Loucy (cell line): ENCODE data around the gene SDF4.

Source experiments
- H2AFZ ChIP-seq: fragments of 200-600 bp; sonication (generic); 2 replicates; pipeline ENCODE4 v1.6.0; 2016; ENCODE audit warnings: antibody characterized with exemption, mild to moderate bottlenecking, low read length, moderate library complexity
- H3F3A ChIP-seq: fragments of 200-600 bp; 2 replicates; pipeline ENCODE4 v1.6.0; 2016; ENCODE audit warnings: antibody characterized with exemption, low read depth, mild to moderate bottlenecking
- H3K27me3 ChIP-seq: fragments of 200-600 bp; sonication (generic); 2 replicates; pipeline ENCODE4 v1.6.1; 2014; ENCODE audit warnings: low read length, mild to moderate bottlenecking; ENCODE audit not compliant: insufficient read depth, poor library complexity, severe bottlenecking
- H3K36me3 ChIP-seq: fragments of 200-600 bp; sonication (generic); 2 replicates; pipeline ENCODE4 v1.6.1; 2016; ENCODE audit warnings: low read length; ENCODE audit not compliant: insufficient read depth
- H3K4me1 ChIP-seq: fragments of 200-600 bp; sonication (generic); 2 replicates; pipeline ENCODE4 v1.5.1; 2014; ENCODE audit warnings: low read length, mild to moderate bottlenecking; ENCODE audit not compliant: insufficient read depth, poor library complexity, severe bottlenecking
- H3K4me2 ChIP-seq: fragments of 200-600 bp; sonication (generic); 2 replicates; pipeline ENCODE4 v1.6.0; 2014; ENCODE audit warnings: antibody characterized with exemption, low read length, low read depth, mild to moderate bottlenecking; ENCODE audit not compliant: poor library complexity, severe bottlenecking
- H3K4me3 ChIP-seq: fragments of 200-600 bp; sonication (generic); 2 replicates; pipeline ENCODE4 v1.5.1; 2014; ENCODE audit warnings: low read length, mild to moderate bottlenecking, mixed read lengths; ENCODE audit not compliant: poor library complexity, severe bottlenecking
- H3K79me2 ChIP-seq: fragments of 200-600 bp; sonication (generic); 2 replicates; pipeline ENCODE4 v1.6.1; 2014; ENCODE audit warnings: low read length; ENCODE audit not compliant: insufficient read depth
- H3K9ac ChIP-seq: fragments of 200-600 bp; sonication (generic); 2 replicates; pipeline ENCODE4 v1.6.0; 2014; ENCODE audit warnings: mild to moderate bottlenecking, low read depth, low read length, moderate library complexity; ENCODE audit not compliant: poor library complexity, severe bottlenecking
- H3K9me2 ChIP-seq: fragments of 200-600 bp; sonication (generic); replicated peaks from 2 replicates; pipeline ENCODE4 v1.6.1; 2016; ENCODE audit warnings: low read depth, low read length, mixed read lengths
- H3K9me3 ChIP-seq: fragments of 200-600 bp; sonication (generic); 2 replicates; pipeline ENCODE4 v1.6.1; 2014; ENCODE audit warnings: mild to moderate bottlenecking, antibody characterized with exemption, low read length, low read depth; ENCODE audit not compliant: insufficient read depth
- H4K20me1 ChIP-seq: fragments of 200-600 bp; sonication (generic); 2 replicates; pipeline ENCODE4 v1.6.0; 2014; ENCODE audit warnings: antibody characterized with exemption, low read length, mild to moderate bottlenecking; ENCODE audit not compliant: insufficient read depth, poor library complexity, severe bottlenecking
- CTCF ChIP-seq: fragments of 200-600 bp; sonication (generic); conservative IDR thresholded peaks from 2 replicates; pipeline ENCODE4 v1.5.1; 2014; ENCODE audit warnings: mild to moderate bottlenecking, antibody characterized with exemption, low read length
- EZH2phosphoT487 ChIP-seq: fragments of 200-600 bp; IDR thresholded peaks from 2 replicates; pipeline ENCODE4 v1.6.1; 2018; ENCODE audit warnings: antibody characterized with exemption, mild to moderate bottlenecking, moderate library complexity, borderline replicate concordance

Gene SDF4

DNA sequence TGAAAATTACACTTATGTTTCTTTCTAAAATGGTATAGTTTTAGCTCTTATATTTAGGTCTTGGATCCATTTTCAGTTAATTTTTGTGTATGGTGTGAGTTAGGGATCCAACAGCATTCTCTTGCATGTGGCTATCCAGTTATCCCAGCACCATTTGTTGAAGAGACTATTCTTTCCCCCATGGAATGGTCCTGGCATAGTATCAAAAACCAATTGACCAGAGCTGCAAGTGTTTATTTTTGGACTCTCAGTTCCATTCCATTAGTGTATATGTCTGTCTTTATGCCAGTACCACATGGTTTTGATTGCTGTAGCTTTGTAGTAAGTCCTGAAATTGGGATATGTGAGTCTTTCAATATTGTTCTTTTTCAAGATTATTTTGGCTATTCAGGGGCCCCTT lies 43.9 kb downstream of the SDF4 start:
- Histone ChIP-seq H3K9me2 (no peaks in the 10 kb centered on the region), H3K36me3 (no peaks in the 10 kb centered on the region), H3K4me3 (no peak overlapping the region), H2AFZ (no peak overlapping the region), H3K4me2 (no peak overlapping the region), H3K9me3 (no peaks in the 10 kb centered on the region), H3K9ac (no peak overlapping the region), H4K20me1 (no peaks in the 10 kb centered on the region), H3F3A (no peaks in the 10 kb centered on the region), H3K4me1 (no peaks in the 10 kb centered on the region), H3K27me3 (no peaks in the 10 kb centered on the region), H3K79me2 (no peaks in the 10 kb centered on the region)
- no peak for TF ChIP-seq CTCF
- no peak for TF ChIP-seq EZH2phosphoT487

DNA sequence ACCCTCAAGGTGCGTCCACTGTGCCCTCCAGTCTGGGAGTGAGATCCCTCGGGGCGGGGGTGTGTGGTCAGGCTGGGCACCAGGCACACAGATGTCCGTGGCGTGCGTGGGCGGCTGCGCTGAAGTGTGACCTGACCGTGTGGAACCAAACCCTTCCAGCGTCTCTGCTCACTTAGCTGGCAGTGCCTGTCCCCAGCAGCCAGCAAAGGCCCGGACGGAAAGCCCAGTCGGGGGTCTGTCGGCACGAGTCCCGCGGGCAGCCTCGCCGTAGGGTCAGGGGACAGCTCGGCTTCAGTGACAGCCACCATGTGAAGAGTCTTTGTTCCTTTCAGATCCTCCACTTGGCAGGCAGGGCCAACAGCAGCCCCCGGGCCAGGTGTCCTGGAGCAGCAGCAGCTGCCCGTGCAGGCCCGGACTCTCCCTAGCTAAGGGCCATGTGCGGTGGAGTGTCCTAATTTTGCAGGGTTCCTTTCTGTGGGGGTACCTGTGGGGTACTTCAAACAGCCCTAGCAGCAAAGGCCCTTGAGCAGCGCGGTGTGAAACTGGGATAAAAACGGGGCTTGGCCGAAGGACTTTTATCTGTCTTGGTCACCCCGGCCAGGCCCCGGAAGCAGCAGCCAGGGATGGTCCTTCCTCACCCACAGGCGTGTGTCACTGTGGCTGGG lies 46.6 kb downstream of the SDF4 start:
- Histone ChIP-seq H3K36me3 (no peaks in the 10 kb centered on the region), H4K20me1 (no peaks in the 10 kb centered on the region), H3K4me2 (no peak overlapping the region), H3K9me3 (no peaks in the 10 kb centered on the region), H3K27me3 (no peaks in the 10 kb centered on the region), H3K9me2 (no peaks in the 10 kb centered on the region), H3K4me3 (no peak overlapping the region), H3K9ac (no peak overlapping the region), H3K79me2 (no peaks in the 10 kb centered on the region), H3K4me1 (no peaks in the 10 kb centered on the region), H3F3A (no peaks in the 10 kb centered on the region), H2AFZ (no peak overlapping the region)
- TF ChIP-seq CTCF (no peak), EZH2phosphoT487 (no peak)

DNA sequence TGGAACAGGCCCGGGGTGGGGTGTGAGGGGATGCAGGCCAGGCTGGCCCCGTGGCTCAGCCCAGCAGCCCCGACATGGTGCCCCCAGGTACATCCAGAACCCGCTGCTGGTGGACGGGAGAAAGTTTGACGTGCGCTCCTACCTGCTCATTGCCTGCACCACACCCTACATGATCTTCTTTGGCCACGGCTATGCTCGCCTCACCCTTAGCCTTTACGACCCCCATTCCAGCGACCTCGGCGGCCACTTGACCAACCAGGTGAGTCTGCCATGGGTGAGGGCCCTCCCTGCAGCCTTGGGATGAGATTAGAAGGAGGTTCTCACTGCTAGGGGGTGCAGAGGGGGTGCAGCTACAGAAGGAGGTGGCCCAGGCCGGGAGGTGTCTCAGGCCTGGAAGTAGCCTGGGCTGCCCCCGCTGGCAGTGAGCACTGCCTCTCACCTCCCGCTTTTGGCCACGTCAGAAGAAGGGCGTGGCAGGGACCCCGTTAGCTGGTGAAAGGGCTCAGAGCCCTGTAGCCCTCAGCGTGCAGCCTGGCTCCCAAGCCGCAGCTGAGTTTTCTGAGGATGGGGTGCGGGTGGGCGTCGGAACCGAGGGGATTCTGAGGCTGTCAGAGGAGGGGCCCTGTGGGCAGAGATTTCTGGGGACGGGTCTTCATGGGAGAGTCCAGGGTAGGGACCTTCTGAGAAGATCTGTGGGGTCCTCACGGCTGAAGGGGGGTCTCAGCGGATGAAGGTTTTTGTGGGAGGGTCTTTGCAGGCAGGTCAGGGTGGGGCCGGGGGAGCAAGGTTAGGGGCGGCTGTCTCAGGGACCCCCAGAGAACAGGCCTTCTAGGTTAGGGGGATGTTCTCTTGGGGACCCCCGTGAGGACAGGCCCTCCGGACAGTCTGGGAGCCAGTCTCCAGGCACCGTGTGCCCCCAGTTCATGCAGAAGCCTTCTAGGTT lies 47.7 kb downstream of the SDF4 start:
- H3K4me3 ChIP-seq: no peak overlapping the region
- H3K79me2 ChIP-seq: no peaks in the 10 kb centered on the region
- H3K9me2 ChIP-seq: no peaks in the 10 kb centered on the region
- no peaks in the 10 kb centered on the region for H3F3A ChIP-seq
- no peak overlapping the region for H3K4me2 ChIP-seq
- H3K9me3 ChIP-seq: no peaks in the 10 kb centered on the region
- H3K9ac ChIP-seq: no peak overlapping the region
- no peaks in the 10 kb centered on the region for H3K4me1 ChIP-seq
- TF ChIP-seq EZH2phosphoT487 (no peak), CTCF (no peak)
- H3K27me3 ChIP-seq: no peaks in the 10 kb centered on the region
- H4K20me1 ChIP-seq: no peaks in the 10 kb centered on the region
- H2AFZ ChIP-seq: no peak overlapping the region
- H3K36me3 ChIP-seq: no peaks in the 10 kb centered on the region
